ENCODE data around the gene SEC11A.

Gene SEC11A

GRCh38 chr15:84734794-84735479 is 19.0 kb upstream of the SEC11A start:
- H3K4me2 ChIP-seq (ENCODE audit: insufficient read depth, low read length): peak overlapping the region; percentile 67
- H3K4me3 ChIP-seq (ENCODE audit: low read depth in 1 of 2, low read length in 2 of 2): peak overlapping the region in 1 of 2 experiments; percentile 52; a peak in 2 of 4 replicates
- H3K4me1 ChIP-seq (ENCODE audit: insufficient read depth, low read length): peaks cover 28% of the 10 kb centered on the region
- H3K27me3 ChIP-seq (ENCODE audit: insufficient read depth, low read length, poor library complexity): no peaks in the 10 kb centered on the region
- H4K20me1 ChIP-seq (ENCODE audit: insufficient read depth, low read length): no peaks in the 10 kb centered on the region
- H3K9ac ChIP-seq (ENCODE audit: low read depth, low read length): peak overlapping the region; percentile 41
- H3K36me3 ChIP-seq (ENCODE audit: insufficient read depth, low read length): no peaks in the 10 kb centered on the region
- no peaks in the 10 kb centered on the region for H3K9me3 ChIP-seq (ENCODE audit: insufficient read depth, low read length, severe bottlenecking)
- ATAC-seq (ENCODE audit: insufficient read depth, low read depth): peak; percentile 98
- no peaks in the 10 kb centered on the region for H3K79me2 ChIP-seq (ENCODE audit: insufficient read depth, low read length)
- peak overlapping the region; percentile 58 for H2AFZ ChIP-seq (ENCODE audit: low read depth, low read length)
- peak; percentile 91 for DNase-seq
- no peak for TF ChIP-seq CTCF (IDR thresholded peaks at IDR 0.05; ENCODE audit: borderline replicate concordance, extremely low read depth, low read length, poor library complexity, severe bottlenecking)
- no peak for TF ChIP-seq EZH2 (IDR thresholded peaks at IDR 0.05; ENCODE audit: borderline replicate concordance, low read depth, low read length, severe bottlenecking)
- peak overlapping the region; percentile 79 for H3K27ac ChIP-seq (ENCODE audit: low read length)

GRCh38 chr15:84731774-84732173 is 15.8 kb upstream of the SEC11A start:
- H3K27ac ChIP-seq (ENCODE audit: low read length): no peak overlapping the region
- no peaks in the 10 kb centered on the region for H3K36me3 ChIP-seq (ENCODE audit: insufficient read depth, low read length)
- peaks cover 28% of the 10 kb centered on the region for H3K4me1 ChIP-seq (ENCODE audit: insufficient read depth, low read length)
- no peaks in the 10 kb centered on the region for H4K20me1 ChIP-seq (ENCODE audit: insufficient read depth, low read length)
- no peaks in the 10 kb centered on the region for H3K9me3 ChIP-seq (ENCODE audit: insufficient read depth, low read length, severe bottlenecking)
- no peak overlapping the region for H2AFZ ChIP-seq (ENCODE audit: low read depth, low read length)
- TF ChIP-seq CTCF (IDR thresholded peaks at IDR 0.05; ENCODE audit: borderline replicate concordance, extremely low read depth, low read length, poor library complexity, severe bottlenecking): no peak
- no peak for TF ChIP-seq EZH2 (IDR thresholded peaks at IDR 0.05; ENCODE audit: borderline replicate concordance, low read depth, low read length, severe bottlenecking)
- DNase-seq: no peak
- H3K4me2 ChIP-seq (ENCODE audit: insufficient read depth, low read length): no peak overlapping the region
- no peaks in the 10 kb centered on the region for H3K79me2 ChIP-seq (ENCODE audit: insufficient read depth, low read length)
- ATAC-seq (ENCODE audit: insufficient read depth, low read depth): no peak
- no peak overlapping the region for H3K9ac ChIP-seq (ENCODE audit: low read depth, low read length)
- no peaks in the 10 kb centered on the region for H3K27me3 ChIP-seq (ENCODE audit: insufficient read depth, low read length, poor library complexity)
- no peak overlapping the region for H3K4me3 ChIP-seq (ENCODE audit: low read depth in 1 of 2, low read length in 2 of 2)

- Histone ChIP-seq H2AFZ (ENCODE audit: low read depth, low read length) (no peak overlapping the region), H3K27ac (ENCODE audit: low read length) (no peak overlapping the region), H3K36me3 (ENCODE audit: insufficient read depth, low read length) (no peaks in the 10 kb centered on the region), H3K4me1 (ENCODE audit: insufficient read depth, low read length) (peaks cover 8% of the 10 kb centered on the region), H4K20me1 (ENCODE audit: insufficient read depth, low read length) (no peaks in the 10 kb centered on the region), H3K79me2 (ENCODE audit: insufficient read depth, low read length) (no peaks in the 10 kb centered on the region), H3K9ac (ENCODE audit: low read depth, low read length) (no peak overlapping the region), H3K4me3 (ENCODE audit: low read depth in 1 of 2, low read length in 2 of 2) (no peak overlapping the region), H3K9me3 (ENCODE audit: insufficient read depth, low read length, severe bottlenecking) (no peaks in the 10 kb centered on the region), H3K27me3 (ENCODE audit: insufficient read depth, low read length, poor library complexity) (no peaks in the 10 kb centered on the region), H3K4me2 (ENCODE audit: insufficient read depth, low read length) (no peak overlapping the region)
- no peak for ATAC-seq (ENCODE audit: insufficient read depth, low read depth)
- no peak for DNase-seq
- TF ChIP-seq EZH2 (IDR thresholded peaks at IDR 0.05; ENCODE audit: borderline replicate concordance, low read depth, low read length, severe bottlenecking) (no peak), CTCF (IDR thresholded peaks at IDR 0.05; ENCODE audit: borderline replicate concordance, extremely low read depth, low read length, poor library complexity, severe bottlenecking) (no peak)
Measured at GRCh38 chr15:84727429-84727828, 11.5 kb upstream of the SEC11A start.
